Measurements from ENCODE around the gene ATF5. TPM values are rescaled to one million over a fixed set of nuclear protein-coding genes. Genes with fewer than 3 reads are reported as not detected.

ATF5 gene
- total and polyA plus RNA-seq, 7 experiments from 2014 or later = 1.6 to 16.1 (median 7.1) TPM

Small RNA genes lying within 50 kb of the gene (microRNA-seq; reads per million reads assigned to microRNA genes)
- gene MIR4750 (ENCODE audit: borderline microRNAs expressed) = not detected

Other genes with a start within 250 kb of the ATF5 start
- 1 to 10 TPM; 2.8 to 7.5 (median 4.6) TPM for gene ADM5, start 239.6 kb upstream of the ATF5 start, total RNA-seq
- gene ADM5, start 239.6 kb upstream of the ATF5 start, polyA plus RNA-seq = under 1 TPM in 1 of 2 donors, not detected in 1; 0.34 TPM
- gene CPT1C, start 238.1 kb upstream of the ATF5 start, total RNA-seq = 1 to 10 TPM in 4 of 5 experiments, under 1 TPM in 1; 0.96 to 6.0 (median 1.5) TPM
- gene CPT1C, start 238.1 kb upstream of the ATF5 start, polyA plus RNA-seq = 1 to 10 TPM in 1 of 2 donors, not detected in 1; 1.7 TPM
- gene TSKS, start 165.9 kb upstream of the ATF5 start, total RNA-seq = 1 to 10 TPM; 1.4 to 3.6 (median 2.8) TPM
- gene TSKS, start 165.9 kb upstream of the ATF5 start, polyA plus RNA-seq = 1 to 10 TPM in 1 of 2 donors, under 1 TPM in 1; 0.51 to 1.1 TPM
- gene AP2A1, start 162.2 kb upstream of the ATF5 start, total RNA-seq = 10 to 100 TPM; 38.2 to 83.3 (median 56.7) TPM
- 1 to 10 TPM; 3.8 to 8.3 TPM for gene AP2A1, start 162.2 kb upstream of the ATF5 start, polyA plus RNA-seq
- gene FUZ, start 115.9 kb upstream of the ATF5 start, total RNA-seq = 10 to 100 TPM; 16.0 to 28.4 (median 26.8) TPM
- gene FUZ, start 115.9 kb upstream of the ATF5 start, polyA plus RNA-seq = 1 to 10 TPM; 3.8 to 6.3 TPM
- gene MED25, start 110.9 kb upstream of the ATF5 start, total RNA-seq = 10 to 100 TPM; 36.8 to 75.2 (median 55.4) TPM
- 10 to 100 TPM; 10.8 to 16.7 TPM for gene MED25, start 110.9 kb upstream of the ATF5 start, polyA plus RNA-seq
- gene PTOV1, start 78.0 kb upstream of the ATF5 start, total RNA-seq = 100 to 1,000 TPM in 4 of 5 experiments, 10 to 100 TPM in 1; 92.8 to 170 (median 160) TPM
- gene PTOV1, start 78.0 kb upstream of the ATF5 start, polyA plus RNA-seq = 10 to 100 TPM; 49.0 to 68.6 TPM
- 100 to 1,000 TPM; 141 to 174 (median 154) TPM for gene PNKP, start 61.6 kb upstream of the ATF5 start, total RNA-seq
- gene PNKP, start 61.6 kb upstream of the ATF5 start, polyA plus RNA-seq = 10 to 100 TPM; 19.4 to 24.8 TPM
- 10 to 100 TPM; 15.9 to 25.7 (median 21.2) TPM for gene AKT1S1, start 51.9 kb upstream of the ATF5 start, total RNA-seq
- gene AKT1S1, start 51.9 kb upstream of the ATF5 start, polyA plus RNA-seq = 1 to 10 TPM; 4.7 to 5.8 TPM
- 100 to 1,000 TPM in 1 of 5 experiments, 10 to 100 TPM in 4; 42.9 to 106 (median 53.0) TPM for gene TBC1D17, start 51.5 kb upstream of the ATF5 start, total RNA-seq
- gene TBC1D17, start 51.5 kb upstream of the ATF5 start, polyA plus RNA-seq = 10 to 100 TPM; 11.6 to 22.2 TPM
- gene IL4I1, start 32.3 kb upstream of the ATF5 start, total RNA-seq = 1 to 10 TPM; 1.2 to 6.8 (median 1.9) TPM
- gene IL4I1, start 32.3 kb upstream of the ATF5 start, polyA plus RNA-seq = not detected
- 100 to 1,000 TPM in 1 of 5 experiments, 10 to 100 TPM in 4; 26.9 to 130 (median 52.4) TPM for gene NUP62, start 299 bp downstream of the ATF5 start, total RNA-seq
- gene NUP62, start 299 bp downstream of the ATF5 start, polyA plus RNA-seq = 10 to 100 TPM; 46.3 to 65.0 TPM
- 1 to 10 TPM in 1 of 5 experiments, under 1 TPM in 3, not detected in 1; 0.14 to 1.3 (median 0.39) TPM for gene SIGLEC11, start 32.0 kb downstream of the ATF5 start, total RNA-seq
- gene SIGLEC11, start 32.0 kb downstream of the ATF5 start, polyA plus RNA-seq = not detected
- 100 to 1,000 TPM in 2 of 5 experiments, 10 to 100 TPM in 3; 70.6 to 121 (median 84.7) TPM for gene VRK3, start 96.2 kb downstream of the ATF5 start, total RNA-seq
- 10 to 100 TPM; 73.9 to 98.4 TPM for gene VRK3, start 96.2 kb downstream of the ATF5 start, polyA plus RNA-seq
- gene ZNF473, start 96.8 kb downstream of the ATF5 start, total RNA-seq = 10 to 100 TPM in 2 of 5 experiments, 1 to 10 TPM in 3; 6.3 to 13.9 (median 9.6) TPM
- 1 to 10 TPM; 2.8 to 7.5 TPM for gene ZNF473, start 96.8 kb downstream of the ATF5 start, polyA plus RNA-seq
- gene IZUMO2, start 234.1 kb downstream of the ATF5 start, total RNA-seq = not detected
- gene IZUMO2, start 234.1 kb downstream of the ATF5 start, polyA plus RNA-seq = not detected

All from naive thymus-derived CD4-positive, alpha-beta T cell (primary cell).